GM19397 (cell line): ENCODE results near the gene TOMM40.
"Not testable (repeated sequence)": the region's sequence is repeated elsewhere in the genome, so short reads cannot be mapped to it uniquely, and the experiment has no call there.

Experiments
- ATAC-seq: cut with Tn5 transposase; IDR thresholded peaks from one replicate; pipeline ENCODE4 v1.9.1; 2021; ENCODE audit warnings: mild to moderate bottlenecking, moderate library complexity; ENCODE audit not compliant: unreplicated experiment

TOMM40 gene

DNA sequence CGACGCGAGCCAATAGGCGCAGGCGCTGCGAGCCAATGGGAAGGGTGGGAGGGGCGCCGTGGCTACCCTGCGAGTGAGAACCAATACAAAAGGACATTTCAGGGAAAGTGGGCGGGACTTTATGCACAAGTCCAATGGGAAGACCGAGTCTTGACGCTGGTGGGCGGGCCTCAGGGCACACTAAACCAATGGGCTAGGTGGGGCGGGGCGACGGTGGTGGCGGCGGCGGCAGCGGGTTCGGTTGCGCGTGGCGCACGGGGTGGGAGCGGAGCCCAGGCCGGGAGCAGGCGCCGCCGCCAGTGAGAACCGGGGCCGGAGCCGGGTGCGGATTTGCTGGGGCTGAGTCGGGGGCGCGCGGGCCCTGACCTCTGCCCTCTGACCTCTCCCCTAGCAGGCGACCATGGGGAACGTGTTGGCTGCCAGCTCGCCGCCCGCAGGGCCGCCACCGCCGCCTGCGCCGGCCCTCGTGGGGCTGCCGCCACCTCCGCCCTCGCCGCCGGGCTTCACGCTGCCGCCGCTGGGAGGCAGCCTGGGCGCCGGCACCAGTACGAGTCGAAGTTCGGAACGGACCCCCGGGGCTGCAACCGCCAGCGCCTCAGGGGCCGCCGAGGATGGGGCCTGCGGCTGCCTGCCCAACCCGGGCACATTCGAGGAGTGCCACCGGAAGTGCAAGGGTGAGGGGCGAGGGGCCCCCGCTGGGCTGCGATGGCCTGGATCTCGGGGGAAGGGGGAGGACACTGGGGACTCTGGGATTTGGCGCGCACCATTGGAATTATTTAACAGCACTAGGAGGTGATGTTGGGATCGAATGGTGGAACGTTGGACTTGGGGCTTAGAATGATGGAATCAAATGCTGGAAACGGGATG lies at the start of gene TOMM40:
Gene TOMM40, plus strand, starts transcription at position 239 of the 867 bp plus-strand sequence. Its CDS starts 162 bp downstream, at position 401.
- no peak for ATAC-seq

DNA sequence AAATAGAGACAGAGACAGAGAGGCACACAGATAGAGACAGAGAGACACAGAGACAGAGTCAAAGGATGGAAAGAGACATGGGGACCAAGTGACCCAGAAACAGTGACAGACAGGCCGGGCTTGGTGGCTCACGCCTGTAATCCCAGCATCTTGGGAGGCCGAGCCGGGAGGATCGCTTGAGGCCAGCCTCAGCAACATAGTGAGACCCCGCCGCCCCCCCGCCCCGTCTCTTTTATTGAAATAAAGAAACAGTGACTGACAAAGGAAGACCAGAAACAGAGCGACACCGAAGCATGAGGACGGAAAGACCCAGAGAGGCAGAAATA lies 45.8 kb upstream of the TOMM40 start:
- ATAC-seq, result no peak

DNA sequence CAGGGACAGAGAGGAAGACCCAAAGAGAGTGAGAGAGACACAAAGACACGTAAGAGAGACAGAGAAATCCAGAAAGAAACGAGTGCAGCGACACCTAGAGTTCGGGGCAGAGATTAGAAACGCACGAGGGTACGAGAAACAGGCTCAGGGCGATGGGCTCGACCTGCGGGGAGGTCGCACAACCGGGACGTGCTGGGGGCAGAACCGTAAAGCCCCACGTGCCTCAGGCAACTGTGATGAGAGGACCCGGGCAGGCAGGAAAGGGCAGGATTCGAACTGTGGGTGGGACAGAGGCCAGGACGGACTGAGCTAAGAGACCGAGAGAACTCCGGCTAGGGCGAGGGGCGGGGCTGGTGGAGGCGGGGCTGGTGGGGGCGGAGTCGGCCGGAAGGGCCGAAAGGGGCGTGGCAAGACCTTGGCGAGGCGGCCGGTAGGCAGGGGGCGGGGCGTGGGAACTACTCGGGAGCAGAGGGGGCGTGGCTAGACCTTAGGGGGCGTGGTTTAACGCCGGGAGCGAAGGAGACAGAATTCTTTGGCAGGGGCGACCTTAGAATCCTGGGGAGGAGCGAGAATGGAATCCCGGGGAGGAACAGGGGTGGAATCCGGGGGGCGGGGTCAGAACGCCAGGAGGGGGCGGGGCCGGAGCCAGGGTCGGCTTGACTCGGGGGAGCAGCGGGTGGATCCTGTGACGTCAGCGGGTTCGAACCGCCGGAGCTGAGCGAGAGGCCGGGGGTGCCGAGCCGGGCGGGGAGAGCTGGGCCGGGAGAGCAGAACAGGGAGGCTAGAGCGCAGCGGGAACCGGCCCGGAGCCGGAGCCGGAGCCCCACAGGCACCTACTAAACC lies 45.2 kb upstream of the TOMM40 start, which contains the start of gene NECTIN2:
Gene NECTIN2, plus strand, starts transcription at position 686 of the 843 bp plus-strand sequence. CDS start 229 bp downstream, outside the sequence.
- ATAC-seq, result no peak

DNA sequence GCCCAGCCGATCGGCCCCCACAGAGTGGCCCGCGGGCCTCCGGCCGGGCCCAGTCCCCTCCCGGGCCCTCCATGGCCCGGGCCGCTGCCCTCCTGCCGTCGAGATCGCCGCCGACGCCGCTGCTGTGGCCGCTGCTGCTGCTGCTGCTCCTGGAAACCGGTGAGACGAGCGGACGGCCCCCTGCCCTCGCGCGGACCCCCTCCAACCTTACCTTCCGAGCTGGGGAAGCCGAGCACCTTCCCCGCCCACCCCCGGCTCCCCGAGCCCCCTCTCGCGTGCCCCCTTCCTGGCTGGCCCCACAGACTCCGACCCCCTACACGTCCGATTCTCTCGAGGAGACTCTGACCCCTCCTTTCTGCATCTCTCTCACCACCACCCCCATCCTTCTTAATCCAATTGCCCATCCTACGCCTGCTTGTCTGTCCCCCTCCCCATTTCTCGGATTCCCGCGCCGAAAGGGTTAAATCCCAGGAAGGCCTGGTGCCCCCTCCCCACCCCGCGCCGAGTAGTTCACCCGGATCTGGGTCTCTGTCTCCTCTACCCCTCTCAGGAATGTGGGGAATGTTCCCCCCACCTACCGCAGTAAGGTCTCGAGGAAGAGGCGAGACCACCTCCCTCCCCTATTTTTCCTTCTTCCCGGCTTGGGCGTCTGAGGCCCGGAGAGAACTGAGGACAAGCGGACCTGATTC lies 44.5 kb upstream of the TOMM40 start:
- ATAC-seq, result no peak

DNA sequence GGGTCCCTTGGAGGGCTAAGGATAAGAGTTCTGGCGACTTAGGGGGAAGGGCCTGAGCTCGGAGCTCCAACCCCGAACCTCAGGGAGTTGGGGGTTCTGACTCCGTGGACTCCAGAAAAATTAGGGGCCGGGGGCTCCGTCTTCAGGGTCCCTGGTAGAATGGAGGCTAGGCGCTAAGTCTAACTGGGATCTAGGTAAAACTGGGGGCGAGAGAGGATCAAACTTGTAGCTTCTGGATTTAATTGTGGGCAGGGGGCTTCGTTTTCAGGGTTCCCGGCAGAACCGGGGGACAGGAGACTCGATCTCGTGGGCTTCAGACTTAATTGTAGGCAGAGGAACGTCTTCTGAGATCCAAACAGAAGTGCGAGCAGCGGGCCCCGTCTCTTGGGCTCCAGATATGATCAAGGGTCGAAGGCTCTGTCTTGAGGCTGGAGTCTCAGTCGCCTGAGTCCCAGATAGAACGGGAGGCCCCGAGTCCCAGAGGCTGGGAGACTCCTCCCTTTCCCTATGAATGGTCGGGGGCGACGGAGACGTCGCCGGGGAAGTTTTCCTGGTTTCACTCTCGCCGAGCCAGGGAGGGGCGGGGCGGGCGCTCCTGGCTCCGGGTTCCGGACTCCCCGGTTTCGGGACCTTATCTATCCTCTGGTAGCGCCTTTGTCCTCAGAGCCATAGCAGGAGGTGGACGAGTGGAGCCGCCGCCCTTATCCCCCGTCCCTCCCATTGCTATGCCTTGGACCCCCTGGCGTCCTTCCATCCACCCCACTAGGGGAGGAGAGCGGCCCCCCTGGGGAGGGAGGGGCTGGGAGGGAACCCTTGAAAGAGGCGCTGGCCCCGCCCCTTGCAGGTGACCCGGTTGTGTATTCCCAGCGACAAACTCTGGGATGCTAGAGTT lies 43.7 kb upstream of the TOMM40 start:
- ATAC-seq, result no peak

DNA sequence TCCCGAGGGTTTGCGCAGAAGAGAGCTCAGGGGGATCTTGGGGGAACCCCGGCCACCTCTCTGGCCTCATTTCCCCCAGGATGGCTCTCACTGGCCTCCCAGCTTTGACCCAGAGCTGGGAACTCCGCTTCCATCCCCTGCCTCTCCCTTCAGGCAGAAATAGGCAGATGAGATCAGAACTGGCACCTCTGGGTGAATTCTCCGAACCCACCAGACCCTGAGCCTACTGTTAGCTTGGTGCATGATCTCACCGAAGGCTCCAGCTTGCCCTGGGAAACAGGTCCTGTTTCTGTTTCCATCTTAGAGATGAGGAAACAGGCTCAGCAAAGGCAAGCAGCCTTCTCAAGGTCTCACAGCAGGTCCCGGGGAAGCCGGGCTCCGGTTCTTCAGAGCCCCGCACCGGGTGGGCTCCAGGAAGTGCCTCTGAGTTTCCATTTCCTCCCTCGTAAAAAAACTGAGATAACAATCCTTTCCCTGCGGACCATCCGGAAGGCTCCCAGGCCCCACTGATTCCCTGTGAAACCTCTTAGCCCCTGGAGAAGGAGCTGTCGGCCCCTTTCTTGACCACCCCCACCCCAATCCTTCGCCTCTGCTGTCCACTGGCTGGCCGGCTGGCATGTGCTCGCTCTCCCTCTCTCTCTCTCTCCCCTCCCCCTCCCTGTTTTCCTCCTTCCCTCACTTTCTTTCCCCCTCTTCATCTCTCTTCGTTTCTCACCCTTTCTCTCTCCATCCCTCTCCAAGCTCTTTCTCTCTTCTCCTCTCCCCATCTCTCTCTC lies 42.8 kb upstream of the TOMM40 start:
- no peak for ATAC-seq

DNA sequence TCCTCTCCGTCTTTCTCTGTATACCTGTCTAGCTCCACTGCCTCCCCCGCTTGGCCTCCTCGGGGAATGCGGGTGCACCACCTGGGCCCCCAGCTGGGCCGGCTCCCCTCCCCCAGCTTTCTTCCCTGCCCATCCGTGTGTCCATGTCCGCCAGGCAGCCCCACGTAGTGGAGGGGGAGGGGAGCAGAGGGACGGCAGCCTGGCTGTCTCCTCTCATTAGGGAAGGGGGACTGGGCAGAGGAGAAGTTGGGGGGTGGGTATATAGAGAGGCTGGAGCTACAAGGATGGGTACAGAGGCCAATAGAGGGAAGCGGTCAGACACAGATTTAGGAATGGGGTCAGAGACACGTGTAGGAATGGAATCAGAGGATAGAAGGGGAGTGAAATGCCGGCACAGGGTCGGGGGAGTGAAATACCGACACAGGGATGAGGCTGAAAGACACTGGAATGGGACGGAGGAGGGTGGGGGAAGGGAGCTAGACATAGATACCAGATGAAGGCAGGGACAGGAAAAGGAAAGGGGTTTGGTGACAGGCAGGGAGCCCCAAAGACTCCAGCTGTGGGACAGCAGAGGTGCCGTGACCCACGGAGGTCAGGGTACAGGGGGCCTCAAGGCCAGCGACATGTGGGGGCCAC lies 42.1 kb upstream of the TOMM40 start:
- no peak for ATAC-seq

DNA sequence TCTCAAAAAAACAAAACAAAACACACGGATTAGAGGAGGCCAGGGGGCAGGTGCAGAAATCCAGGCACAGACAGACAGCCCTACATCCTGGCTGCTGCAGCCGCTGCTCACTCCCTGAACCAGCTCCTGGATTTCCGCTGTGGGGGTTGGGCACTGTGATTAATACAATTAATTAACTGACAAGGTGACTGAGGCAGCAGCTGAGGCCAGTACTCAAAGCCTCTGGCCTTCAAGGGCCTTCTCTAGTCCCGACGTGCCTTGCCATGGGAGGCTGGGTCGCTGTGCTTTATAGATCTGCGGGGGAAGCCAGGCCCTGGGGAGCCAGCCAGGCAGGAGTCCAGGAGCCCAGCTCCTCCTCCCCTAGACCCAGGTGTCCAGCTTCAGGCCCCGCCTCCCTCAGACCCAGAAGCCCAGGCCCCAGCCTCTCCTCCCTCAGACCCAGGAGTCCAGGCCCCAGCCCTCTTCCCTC lies 40.4 kb upstream of the TOMM40 start:
- ATAC-seq, result no peak

DNA sequence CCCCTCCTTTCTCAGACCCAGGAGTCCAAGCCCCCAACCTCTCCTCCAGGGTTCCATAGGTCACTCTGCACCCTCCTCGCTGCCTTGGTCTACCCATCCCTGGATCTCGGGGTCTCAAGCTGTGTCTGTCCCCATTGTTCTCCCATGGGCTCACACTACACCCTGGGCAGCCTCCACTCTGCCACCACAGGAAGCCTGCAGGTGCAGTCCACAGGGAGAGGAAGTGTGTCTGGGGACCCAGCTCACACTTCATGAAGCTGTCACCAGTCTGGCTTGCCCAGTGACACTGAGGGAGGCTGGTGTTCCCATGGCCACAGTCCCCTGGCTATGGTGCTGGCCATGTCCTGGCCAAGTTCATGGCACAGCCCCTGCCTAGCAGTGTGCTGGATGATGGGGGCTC lies 39.6 kb upstream of the TOMM40 start:
- no peak for ATAC-seq

DNA sequence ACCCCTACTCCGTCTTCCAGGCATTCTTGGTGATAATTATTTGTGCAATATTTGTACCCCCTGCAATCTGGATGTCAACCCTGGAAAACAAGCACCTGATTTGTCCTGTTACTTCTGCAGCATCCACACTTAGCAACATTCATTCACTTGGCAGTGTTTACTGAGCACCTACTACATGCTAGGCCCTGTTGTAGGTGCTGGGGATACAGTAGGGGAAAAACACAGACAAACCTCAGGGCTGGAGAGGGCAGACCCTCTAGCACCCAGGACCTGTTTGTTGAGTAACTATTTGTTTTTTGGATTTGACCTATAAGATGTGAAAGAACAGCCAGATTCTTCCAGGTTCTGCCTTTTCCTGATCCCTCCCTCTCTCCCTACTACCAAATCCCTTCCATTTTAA lies 35.4 kb upstream of the TOMM40 start:
- ATAC-seq, result no peak

DNA sequence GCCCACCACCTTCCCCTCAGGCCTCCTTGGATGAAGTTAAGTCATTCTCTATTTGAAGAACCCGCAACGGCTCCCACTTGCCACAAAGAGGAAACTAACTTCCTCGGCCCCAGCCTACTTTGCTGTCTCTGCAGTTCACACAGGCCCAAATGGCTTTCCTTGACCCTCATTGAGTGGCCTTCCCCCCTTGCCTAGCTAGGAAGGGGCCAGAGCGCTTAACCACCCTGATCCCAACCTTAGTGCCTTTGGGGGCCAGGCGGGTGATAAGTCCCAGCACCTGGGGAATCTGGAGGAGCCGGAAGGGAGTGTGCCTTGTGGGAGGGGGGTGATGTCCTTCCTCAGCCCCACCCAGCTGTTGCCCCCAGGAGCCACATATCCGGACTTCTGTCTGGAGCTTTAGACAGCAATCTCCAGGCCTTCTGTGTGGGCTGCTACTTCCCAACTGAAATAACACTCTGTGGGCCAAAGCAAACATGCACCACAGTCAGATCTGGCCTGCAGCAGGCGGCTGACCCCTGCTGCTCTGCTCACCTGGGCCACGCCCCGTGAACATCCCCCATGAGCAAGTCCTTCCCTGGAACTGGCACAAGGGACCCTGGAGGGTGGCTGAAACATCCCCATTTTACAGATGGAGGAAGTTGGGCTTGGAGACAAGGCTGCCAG lies 34.5 kb upstream of the TOMM40 start:
- no peak for ATAC-seq

DNA sequence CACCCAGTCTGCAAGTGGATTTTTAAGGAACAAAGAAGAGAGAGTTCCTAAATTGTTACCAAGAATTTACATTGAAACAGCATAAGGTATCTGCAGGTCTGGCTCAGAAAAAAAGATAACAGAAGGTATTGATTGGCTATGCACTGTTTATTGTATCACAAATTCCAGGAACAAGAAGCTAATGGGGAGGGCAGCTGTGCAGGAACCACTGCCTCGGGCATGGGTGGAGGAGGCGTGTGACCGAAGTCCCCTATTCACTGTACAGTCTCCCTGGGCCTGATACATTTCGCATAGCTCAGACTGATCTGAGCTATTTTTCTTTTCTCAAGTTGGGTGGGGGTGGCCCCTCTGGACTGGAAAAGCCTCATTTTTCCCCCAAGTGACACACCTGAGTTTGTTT lies 33.2 kb upstream of the TOMM40 start:
- no peak for ATAC-seq

DNA sequence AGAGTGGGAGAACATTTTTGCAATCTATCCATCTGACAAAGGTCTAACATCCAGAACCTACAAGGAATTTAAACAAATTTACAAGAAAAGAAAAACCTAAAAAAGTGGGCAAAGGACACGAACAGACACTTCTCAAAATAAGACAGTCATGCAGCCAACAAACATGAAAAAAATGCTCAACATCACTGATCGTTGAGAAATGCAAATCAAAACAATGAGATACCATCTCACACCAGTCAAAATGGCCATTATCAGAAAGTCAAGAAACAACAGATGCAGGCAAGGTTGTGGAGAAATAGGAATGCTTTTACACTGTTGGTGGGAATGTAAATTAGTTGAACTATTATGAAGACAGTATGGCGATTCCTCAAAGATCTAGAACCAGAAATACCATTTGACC lies 29.5 kb upstream of the TOMM40 start:
- not testable (repeated sequence) for ATAC-seq

DNA sequence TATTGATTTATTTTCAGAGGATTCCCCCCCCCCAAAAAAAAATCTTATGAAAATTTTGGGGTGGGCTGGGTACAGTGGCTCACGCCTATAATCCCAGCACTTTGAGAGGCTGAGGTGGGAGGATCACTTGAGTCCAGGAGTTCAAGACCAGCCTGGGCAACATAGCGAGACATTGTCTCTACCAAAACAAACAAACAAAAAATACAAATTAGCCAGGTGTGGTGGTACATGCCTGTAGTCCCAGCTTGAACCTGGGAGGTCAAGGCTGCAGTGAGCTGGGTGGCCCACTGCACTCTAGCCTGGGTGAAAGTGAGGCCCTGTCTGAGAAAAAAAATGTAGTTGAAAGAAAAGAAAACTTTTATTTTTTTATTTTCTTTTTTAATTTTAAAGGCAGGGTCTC lies 27.1 kb upstream of the TOMM40 start:
- ATAC-seq, result no peak

DNA sequence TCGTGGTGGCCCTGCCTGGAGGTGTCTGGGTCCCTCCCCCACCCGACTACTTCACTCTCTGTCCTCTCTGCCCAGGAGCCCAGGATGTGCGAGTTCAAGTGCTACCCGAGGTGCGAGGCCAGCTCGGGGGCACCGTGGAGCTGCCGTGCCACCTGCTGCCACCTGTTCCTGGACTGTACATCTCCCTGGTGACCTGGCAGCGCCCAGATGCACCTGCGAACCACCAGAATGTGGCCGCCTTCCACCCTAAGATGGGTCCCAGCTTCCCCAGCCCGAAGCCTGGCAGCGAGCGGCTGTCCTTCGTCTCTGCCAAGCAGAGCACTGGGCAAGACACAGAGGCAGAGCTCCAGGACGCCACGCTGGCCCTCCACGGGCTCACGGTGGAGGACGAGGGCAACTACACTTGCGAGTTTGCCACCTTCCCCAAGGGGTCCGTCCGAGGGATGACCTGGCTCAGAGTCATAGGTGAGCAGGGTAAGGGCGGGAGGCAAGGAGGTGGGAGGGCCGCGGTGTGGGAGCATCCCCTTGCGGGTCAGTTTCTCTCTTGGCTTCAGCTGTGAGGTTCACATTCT lies 25.8 kb upstream of the TOMM40 start:
- no peak for ATAC-seq

DNA sequence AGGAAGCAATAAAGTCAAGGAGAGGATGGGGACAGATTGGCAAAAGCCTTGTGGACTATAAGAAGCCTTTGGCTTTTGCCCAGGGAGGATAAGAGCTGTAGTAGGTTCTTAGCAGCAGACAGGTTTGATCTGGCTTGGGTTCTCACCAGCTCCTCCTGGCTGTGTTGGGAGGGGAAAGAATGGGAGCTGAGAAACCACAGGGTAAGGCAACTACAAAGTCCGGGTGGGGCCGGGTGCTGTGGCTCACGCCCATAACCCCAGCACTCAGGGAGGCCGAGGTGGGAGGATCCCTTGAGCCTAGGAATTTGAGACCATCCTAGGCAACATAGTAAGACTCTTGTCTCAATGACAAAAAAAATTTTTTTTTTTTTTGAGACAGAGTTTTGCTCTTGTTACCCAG lies 24.4 kb upstream of the TOMM40 start:
- ATAC-seq, result no peak

DNA sequence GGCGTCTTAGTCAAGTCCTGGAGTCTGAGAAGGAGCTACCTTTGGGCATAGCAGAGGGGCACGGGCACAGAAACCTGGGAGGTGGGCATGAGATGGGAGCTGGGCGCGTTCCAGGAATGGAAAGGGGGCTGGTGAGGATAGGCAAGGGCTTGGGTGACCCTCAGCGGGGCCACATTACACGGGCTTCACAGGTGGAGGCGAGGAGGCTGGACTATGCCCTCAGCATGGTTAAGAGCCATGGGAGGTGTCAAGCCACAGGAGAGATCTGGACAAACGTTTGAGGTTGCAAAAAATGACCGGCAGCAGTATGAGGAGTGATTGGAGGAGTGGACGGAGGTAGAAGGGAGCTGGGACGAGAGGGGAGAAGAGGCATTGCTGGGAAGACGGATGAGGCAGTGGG lies 23.5 kb upstream of the TOMM40 start:
- ATAC-seq, result no peak
